ENCODE results near the gene TENT5A. TPM values are rescaled to one million over a fixed set of nuclear protein-coding genes. Genes with fewer than 3 reads are reported as not detected.

The TENT5A gene
- total RNA-seq, 2 donors from 2014 or later, result 20.1 to 32.8 TPM

GRCh38 chr6:81736428-81736827 lies 16.1 kb downstream of the TENT5A start:
- H3K9ac ChIP-seq (ENCODE audit: low read depth in 2 of 2, low read length in 2 of 2), result no peak overlapping the region
- H3K4me1 ChIP-seq, result no peaks in the 10 kb centered on the region
- TF ChIP-seq CTCF (IDR thresholded peaks at IDR 0.05), result no peak
- DNase-seq, result no peak
- H3K9me3 ChIP-seq, result no peaks in the 10 kb centered on the region
- no peak overlapping the region for H3K4me3 ChIP-seq
- H3K36me3 ChIP-seq, result no peaks in the 10 kb centered on the region
- intact Hi-C loops (cut with DNase I), result loop anchor here (10.0 kb wide), 1 partner anchor 282 kb away; no protein-coding TSS in a partner anchor
- no peaks in the 10 kb centered on the region for H3K27me3 ChIP-seq
- no peak overlapping the region for H3K27ac ChIP-seq

GRCh38 chr6:81735756-81736380 lies 16.6 kb downstream of the TENT5A start:
- no peak for TF ChIP-seq CTCF (IDR thresholded peaks at IDR 0.05)
- Histone ChIP-seq H3K27me3 (no peaks in the 10 kb centered on the region), H3K36me3 (no peaks in the 10 kb centered on the region), H3K9ac (ENCODE audit: low read depth in 2 of 2, low read length in 2 of 2) (no peak overlapping the region), H3K9me3 (no peaks in the 10 kb centered on the region), H3K4me3 (no peak overlapping the region), H3K27ac (no peak overlapping the region), H3K4me1 (no peaks in the 10 kb centered on the region)
- no peak for DNase-seq
- intact Hi-C loops (cut with DNase I), result loop anchor here (10.0 kb wide), 1 partner anchor 281 kb away; no protein-coding TSS in a partner anchor

- no peaks in the 10 kb centered on the region for H3K9me3 ChIP-seq
- H3K4me3 ChIP-seq, result no peak overlapping the region
- no peak for DNase-seq
- H3K36me3 ChIP-seq, result no peaks in the 10 kb centered on the region
- TF ChIP-seq CTCF (IDR thresholded peaks at IDR 0.05), result no peak
- no peaks in the 10 kb centered on the region for H3K4me1 ChIP-seq
- H3K9ac ChIP-seq (ENCODE audit: low read depth in 2 of 2, low read length in 2 of 2), result no peak overlapping the region
- no peaks in the 10 kb centered on the region for H3K27me3 ChIP-seq
- no peak overlapping the region for H3K27ac ChIP-seq
- intact Hi-C loops (cut with DNase I), result loop anchor here (10.0 kb wide), 1 partner anchor 280 kb away; no protein-coding TSS in a partner anchor
Observed at GRCh38 chr6:81734500-81735150, 17.9 kb downstream of the TENT5A start.

GRCh38 chr6:81734081-81734480 lies 18.4 kb downstream of the TENT5A start:
- H3K4me1 ChIP-seq, result no peaks in the 10 kb centered on the region
- no peak for DNase-seq
- no peak overlapping the region for H3K9ac ChIP-seq (ENCODE audit: low read depth in 2 of 2, low read length in 2 of 2)
- no peak overlapping the region for H3K4me3 ChIP-seq
- TF ChIP-seq CTCF (IDR thresholded peaks at IDR 0.05), result no peak
- H3K27ac ChIP-seq, result no peak overlapping the region
- intact Hi-C loops (cut with DNase I), result loop anchor here (10.0 kb wide), 1 partner anchor 279 kb away; no protein-coding TSS in a partner anchor
- H3K27me3 ChIP-seq, result no peaks in the 10 kb centered on the region
- H3K36me3 ChIP-seq, result no peaks in the 10 kb centered on the region
- no peaks in the 10 kb centered on the region for H3K9me3 ChIP-seq

GRCh38 chr6:81731814-81732213 lies 20.7 kb downstream of the TENT5A start:
- Histone ChIP-seq H3K9ac (ENCODE audit: low read depth in 2 of 2, low read length in 2 of 2) (no peak overlapping the region), H3K27me3 (no peaks in the 10 kb centered on the region), H3K4me3 (no peak overlapping the region), H3K27ac (no peak overlapping the region), H3K36me3 (no peaks in the 10 kb centered on the region), H3K4me1 (no peaks in the 10 kb centered on the region), H3K9me3 (no peaks in the 10 kb centered on the region)
- intact Hi-C loops (cut with DNase I), result loop anchor here (10.0 kb wide), 1 partner anchor 277 kb away; no protein-coding TSS in a partner anchor
- no peak for DNase-seq
- no peak for TF ChIP-seq CTCF (IDR thresholded peaks at IDR 0.05)

Measured in colonic mucosa (tissue), 4 donors.